Liver (tissue), 9 donors: ENCODE data around the gene SSR3. TPM values are rescaled to one million over a fixed set of nuclear protein-coding genes. Genes with fewer than 3 reads are reported as not detected.

Experiments
- DNase-seq: peaks from one replicate; pipeline ENCODE4 v3.0.0-alpha.2; 2017; ENCODE audit warnings: low spot score
- H3K27ac ChIP-seq, 2 donors: one replicate each; pipeline ENCODE4 v1.7.0; 2013; ENCODE audit warnings: inconsistent platforms in 2 of 2, low read length in 2 of 2, control low read depth in 1 of 2, low read depth in 1 of 2, mild to moderate bottlenecking in 1 of 2
- H3K27me3 ChIP-seq, 4 donors: one replicate each; pipeline versions ENCODE4 v1.6.1 to v1.7.0; 2013; ENCODE audit warnings: low read length in 3 of 4, inconsistent platforms in 1 of 4, mild to moderate bottlenecking in 1 of 4, moderate library complexity in 1 of 4; ENCODE audit not compliant: control insufficient read depth in 4 of 4, insufficient read depth in 4 of 4
- H3K36me3 ChIP-seq, 4 donors: one replicate each; pipeline versions ENCODE4 v1.6.1 to v1.7.0; 2013; ENCODE audit warnings: low read length in 3 of 4, mild to moderate bottlenecking in 3 of 4, low read depth in 1 of 4, moderate library complexity in 1 of 4; ENCODE audit not compliant: control insufficient read depth in 4 of 4, insufficient read depth in 3 of 4
- H3K4me1 ChIP-seq, 4 donors: one replicate each; pipeline versions ENCODE4 v1.6.1 to v1.7.0; 2013; ENCODE audit warnings: low read length in 3 of 4, mild to moderate bottlenecking in 3 of 4, moderate library complexity in 1 of 4; ENCODE audit not compliant: control insufficient read depth in 4 of 4, insufficient read depth in 4 of 4
- H3K4me3 ChIP-seq, 3 donors: one replicate each; pipeline versions ENCODE4 v1.6.1 to v1.7.0; 2013; ENCODE audit warnings: low read length in 3 of 3, control low read depth in 1 of 3, low read depth in 1 of 3, mild to moderate bottlenecking in 1 of 3
- H3K9ac ChIP-seq, 2 donors: one replicate each; pipeline ENCODE4 v1.7.0; 2013; ENCODE audit warnings: low read length in 2 of 2, mild to moderate bottlenecking in 2 of 2, moderate library complexity in 2 of 2, control low read depth in 1 of 2, low read depth in 1 of 2
- H3K9me3 ChIP-seq, 4 donors: one replicate each; pipeline versions ENCODE4 v1.6.1 to v1.7.0; 2013; ENCODE audit warnings: low read length in 3 of 4; ENCODE audit not compliant: control insufficient read depth in 4 of 4
- EGR1 ChIP-seq, 2 donors: IDR thresholded peaks; 2 replicates each; pipeline ENCODE4 v1.6.1; 2016 to 2018; ENCODE audit warnings: antibody characterized with exemption in 2 of 2, low read depth in 2 of 2
- FOXA2 ChIP-seq: IDR thresholded peaks from 2 replicates; pipeline ENCODE4 v1.6.1; 2016; ENCODE audit warnings: antibody characterized with exemption
- GABPA ChIP-seq, 2 donors: IDR thresholded peaks in 1 of 2; conservative IDR thresholded peaks in 1 of 2; 2 replicates each; pipeline ENCODE4 v1.6.1; 2016; ENCODE audit warnings: antibody characterized with exemption in 2 of 2, mild to moderate bottlenecking in 1 of 2, moderate library complexity in 1 of 2
- HNF4G ChIP-seq: IDR thresholded peaks from 2 replicates; pipeline ENCODE4 v1.6.1; 2016; ENCODE audit warnings: antibody characterized with exemption
- RAD21 ChIP-seq, 2 donors: IDR thresholded peaks; 2 replicates each; pipeline ENCODE4 v1.6.1; 2016; ENCODE audit warnings: antibody characterized with exemption in 2 of 2, mild to moderate bottlenecking in 2 of 2
- RXRA ChIP-seq, 2 donors: IDR thresholded peaks; 2 replicates each; pipeline ENCODE4 v1.6.1; 2017 to 2018; ENCODE audit warnings: antibody characterized with exemption in 2 of 2, mild to moderate bottlenecking in 1 of 2
- SP1 ChIP-seq: IDR thresholded peaks from 2 replicates; pipeline ENCODE4 v1.6.1; 2018; ENCODE audit warnings: antibody characterized with exemption, mild to moderate bottlenecking
- TAF1 ChIP-seq: conservative IDR thresholded peaks from 2 replicates; pipeline ENCODE4 v1.6.1; 2016; ENCODE audit warnings: antibody characterized with exemption, mild to moderate bottlenecking
- YY1 ChIP-seq: IDR thresholded peaks from 2 replicates; pipeline ENCODE4 v1.6.1; 2016; ENCODE audit warnings: antibody characterized with exemption, mild to moderate bottlenecking
- WGBS: extraction: QIAGEN DNeasy Blood & Tissue Kit; methylation state at CpG from one replicate; pipeline ENCODE4 v1.1.7; 2013; 5-methylcytosine and 5-hydroxymethylcytosine counted together
- polyA plus RNA-seq, 2 donors: library from polyadenylated mRNA; stranded (reverse) in 1 of 2; unstranded in 1 of 2; fragments of 200-250 nt in 1 of 2; fragments of >200 nt in 1 of 2; fragmentation: Nextera tagmentation in 1 of 2; extraction: Ambion mirVana in 1 of 2; gene quantifications; one replicate each; pipeline versions ENCODE4 v1.2.1 to v1.2.3, GENCODE V29; 2013 to 2015
- total RNA-seq, 2 donors: library from RNA; depleted of rRNA; stranded (reverse); fragments of >200 nt; gene quantifications; one replicate each; pipeline ENCODE4 v1.2.3, GENCODE V29; 2014
- TF ChIP-seq, protein P1 (sequence below): IDR thresholded peaks from 2 replicates; pipeline ENCODE4 v1.6.1; 2016; ENCODE audit warnings: antibody characterized with exemption
- TF ChIP-seq, protein P2 (sequence below): IDR thresholded peaks from 2 replicates; pipeline ENCODE4 v1.6.1; 2016; ENCODE audit warnings: antibody characterized with exemption
- TF ChIP-seq, protein P3 (sequence below): IDR thresholded peaks from 2 replicates; pipeline ENCODE4 v1.6.1; 2016; ENCODE audit warnings: antibody characterized with exemption, mild to moderate bottlenecking
- TF ChIP-seq, protein P4 (sequence below): IDR thresholded peaks from 2 replicates; pipeline ENCODE4 v1.6.1; 2016; ENCODE audit warnings: antibody characterized with exemption
- donor health status: healthy.
- donor health status: healthy.
- donor health status: healthy.
- donor health status: healthy.
- donor health status: healthy.

SSR3 gene
- total and polyA plus RNA-seq, 4 donors = 63.7 to 168 (median 115) TPM

DNA sequence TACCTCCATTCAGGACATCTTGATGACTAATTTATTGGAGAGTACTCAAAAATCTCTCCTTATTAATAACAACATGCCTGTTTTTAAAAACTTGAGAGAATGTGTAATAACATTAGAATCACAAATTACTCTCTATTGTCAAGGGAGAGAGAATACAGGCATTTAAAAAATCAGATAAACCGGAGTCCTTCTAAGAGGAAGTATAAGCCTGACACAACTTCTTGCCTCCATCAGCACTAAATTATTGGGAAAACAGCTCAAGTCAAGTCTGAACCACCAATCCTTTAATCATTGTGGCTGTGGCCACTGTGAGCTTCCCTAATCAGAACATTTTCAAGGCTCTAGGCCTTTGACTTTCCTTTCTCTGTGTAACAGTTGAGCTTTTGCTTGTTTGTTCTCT is 38.0 kb downstream of the SSR3 start:
- no peak for DNase-seq
- H3K4me1 ChIP-seq = no peaks in the 10 kb centered on the region
- no peak for TF ChIP-seq RAD21 (IDR thresholded peaks at IDR 0.05)
- TF ChIP-seq, protein P1, sequence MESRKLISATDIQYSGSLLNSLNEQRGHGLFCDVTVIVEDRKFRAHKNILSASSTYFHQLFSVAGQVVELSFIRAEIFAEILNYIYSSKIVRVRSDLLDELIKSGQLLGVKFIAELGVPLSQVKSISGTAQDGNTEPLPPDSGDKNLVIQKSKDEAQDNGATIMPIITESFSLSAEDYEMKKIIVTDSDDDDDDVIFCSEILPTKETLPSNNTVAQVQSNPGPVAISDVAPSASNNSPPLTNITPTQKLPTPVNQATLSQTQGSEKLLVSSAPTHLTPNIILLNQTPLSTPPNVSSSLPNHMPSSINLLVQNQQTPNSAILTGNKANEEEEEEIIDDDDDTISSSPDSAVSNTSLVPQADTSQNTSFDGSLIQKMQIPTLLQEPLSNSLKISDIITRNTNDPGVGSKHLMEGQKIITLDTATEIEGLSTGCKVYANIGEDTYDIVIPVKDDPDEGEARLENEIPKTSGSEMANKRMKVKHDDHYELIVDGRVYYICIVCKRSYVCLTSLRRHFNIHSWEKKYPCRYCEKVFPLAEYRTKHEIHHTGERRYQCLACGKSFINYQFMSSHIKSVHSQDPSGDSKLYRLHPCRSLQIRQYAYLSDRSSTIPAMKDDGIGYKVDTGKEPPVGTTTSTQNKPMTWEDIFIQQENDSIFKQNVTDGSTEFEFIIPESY = no peak
- TF ChIP-seq, protein P2, sequence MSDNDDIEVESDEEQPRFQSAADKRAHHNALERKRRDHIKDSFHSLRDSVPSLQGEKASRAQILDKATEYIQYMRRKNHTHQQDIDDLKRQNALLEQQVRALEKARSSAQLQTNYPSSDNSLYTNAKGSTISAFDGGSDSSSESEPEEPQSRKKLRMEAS = no peak
- no peak for TF ChIP-seq GABPA (IDR thresholded peaks at IDR 0.05 in 1 of 2, conservative IDR thresholded peaks at IDR 0.05 in 1 of 2)
- no peak for TF ChIP-seq YY1
- TF ChIP-seq, protein P3, sequence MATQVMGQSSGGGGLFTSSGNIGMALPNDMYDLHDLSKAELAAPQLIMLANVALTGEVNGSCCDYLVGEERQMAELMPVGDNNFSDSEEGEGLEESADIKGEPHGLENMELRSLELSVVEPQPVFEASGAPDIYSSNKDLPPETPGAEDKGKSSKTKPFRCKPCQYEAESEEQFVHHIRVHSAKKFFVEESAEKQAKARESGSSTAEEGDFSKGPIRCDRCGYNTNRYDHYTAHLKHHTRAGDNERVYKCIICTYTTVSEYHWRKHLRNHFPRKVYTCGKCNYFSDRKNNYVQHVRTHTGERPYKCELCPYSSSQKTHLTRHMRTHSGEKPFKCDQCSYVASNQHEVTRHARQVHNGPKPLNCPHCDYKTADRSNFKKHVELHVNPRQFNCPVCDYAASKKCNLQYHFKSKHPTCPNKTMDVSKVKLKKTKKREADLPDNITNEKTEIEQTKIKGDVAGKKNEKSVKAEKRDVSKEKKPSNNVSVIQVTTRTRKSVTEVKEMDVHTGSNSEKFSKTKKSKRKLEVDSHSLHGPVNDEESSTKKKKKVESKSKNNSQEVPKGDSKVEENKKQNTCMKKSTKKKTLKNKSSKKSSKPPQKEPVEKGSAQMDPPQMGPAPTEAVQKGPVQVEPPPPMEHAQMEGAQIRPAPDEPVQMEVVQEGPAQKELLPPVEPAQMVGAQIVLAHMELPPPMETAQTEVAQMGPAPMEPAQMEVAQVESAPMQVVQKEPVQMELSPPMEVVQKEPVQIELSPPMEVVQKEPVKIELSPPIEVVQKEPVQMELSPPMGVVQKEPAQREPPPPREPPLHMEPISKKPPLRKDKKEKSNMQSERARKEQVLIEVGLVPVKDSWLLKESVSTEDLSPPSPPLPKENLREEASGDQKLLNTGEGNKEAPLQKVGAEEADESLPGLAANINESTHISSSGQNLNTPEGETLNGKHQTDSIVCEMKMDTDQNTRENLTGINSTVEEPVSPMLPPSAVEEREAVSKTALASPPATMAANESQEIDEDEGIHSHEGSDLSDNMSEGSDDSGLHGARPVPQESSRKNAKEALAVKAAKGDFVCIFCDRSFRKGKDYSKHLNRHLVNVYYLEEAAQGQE = no peak
- no peak for TF ChIP-seq EGR1 (IDR thresholded peaks at IDR 0.05; ENCODE audit: low read depth in 2 of 2)
- no peak for TF ChIP-seq HNF4G
- TF ChIP-seq TAF1 = no peak
- no peak overlapping the region for H3K27ac ChIP-seq
- no peaks in the 10 kb centered on the region for H3K36me3 ChIP-seq
- 77% methylated on average over 1 of the region's 1 CpG for WGBS
- no peaks in the 10 kb centered on the region for H3K9me3 ChIP-seq
- H3K4me3 ChIP-seq = no peak overlapping the region
- H3K27me3 ChIP-seq = no peaks in the 10 kb centered on the region
- no peak overlapping the region for H3K9ac ChIP-seq

DNA sequence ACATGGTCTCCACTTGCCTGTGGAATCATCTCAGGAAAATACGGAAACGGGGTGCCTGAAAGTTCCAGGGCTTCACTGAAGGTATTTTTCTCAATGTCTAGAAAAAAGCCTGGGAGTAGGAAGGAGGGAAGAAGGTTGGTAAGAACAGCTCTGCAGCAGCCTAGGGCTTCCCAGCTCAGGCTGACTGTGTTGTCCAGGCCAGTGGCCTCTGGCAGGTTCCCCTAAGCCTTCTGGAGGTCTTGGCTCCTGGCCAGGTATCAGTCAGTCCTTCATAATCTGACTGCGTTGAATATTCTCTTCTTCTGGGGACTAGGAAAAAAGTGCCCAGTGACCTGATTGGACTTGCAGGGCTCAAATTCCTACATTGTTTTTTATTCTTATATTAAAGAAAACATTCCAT is 38.6 kb downstream of the SSR3 start:
- DNase-seq = no peak
- Histone ChIP-seq H3K27me3 (no peaks in the 10 kb centered on the region), H3K36me3 (no peaks in the 10 kb centered on the region), H3K9me3 (no peaks in the 10 kb centered on the region), H3K4me1 (no peaks in the 10 kb centered on the region), H3K9ac (no peak overlapping the region), H3K4me3 (no peak overlapping the region), H3K27ac (no peak overlapping the region)
- TF ChIP-seq, protein P4, sequence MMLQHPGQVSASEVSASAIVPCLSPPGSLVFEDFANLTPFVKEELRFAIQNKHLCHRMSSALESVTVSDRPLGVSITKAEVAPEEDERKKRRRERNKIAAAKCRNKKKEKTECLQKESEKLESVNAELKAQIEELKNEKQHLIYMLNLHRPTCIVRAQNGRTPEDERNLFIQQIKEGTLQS = no peak
- TF ChIP-seq, protein P1 = no peak
- TF ChIP-seq, protein P2 = no peak
- TF ChIP-seq YY1 (no peak), RXRA (IDR thresholded peaks at IDR 0.05) (no peak), FOXA2 (no peak), HNF4G (no peak), SP1 (no peak)
- WGBS = 91% methylated on average over 3 of the region's 3 CpGs
